KG1 (cell line): Measurements from ENCODE around the gene MYOG.

Experiments
- DNase-seq: peaks from one replicate; lab custom pipeline; 2025; lab: John Stamatoyannopoulos, UW

Gene MYOG

GRCh38 chr1:203090421-203091198 lies 4.8 kb upstream of the MYOG start:
- no peak for DNase-seq

GRCh38 chr1:203089651-203090045 lies 3.8 kb upstream of the MYOG start:
- no peak for DNase-seq

GRCh38 chr1:203089001-203089650 lies 3.3 kb upstream of the MYOG start:
- no peak for DNase-seq

GRCh38 chr1:203088441-203088840 lies 2.6 kb upstream of the MYOG start:
- no peak for DNase-seq

GRCh38 chr1:203086992-203087763 lies 1.4 kb upstream of the MYOG start:
- DNase-seq, result no peak

DNA sequence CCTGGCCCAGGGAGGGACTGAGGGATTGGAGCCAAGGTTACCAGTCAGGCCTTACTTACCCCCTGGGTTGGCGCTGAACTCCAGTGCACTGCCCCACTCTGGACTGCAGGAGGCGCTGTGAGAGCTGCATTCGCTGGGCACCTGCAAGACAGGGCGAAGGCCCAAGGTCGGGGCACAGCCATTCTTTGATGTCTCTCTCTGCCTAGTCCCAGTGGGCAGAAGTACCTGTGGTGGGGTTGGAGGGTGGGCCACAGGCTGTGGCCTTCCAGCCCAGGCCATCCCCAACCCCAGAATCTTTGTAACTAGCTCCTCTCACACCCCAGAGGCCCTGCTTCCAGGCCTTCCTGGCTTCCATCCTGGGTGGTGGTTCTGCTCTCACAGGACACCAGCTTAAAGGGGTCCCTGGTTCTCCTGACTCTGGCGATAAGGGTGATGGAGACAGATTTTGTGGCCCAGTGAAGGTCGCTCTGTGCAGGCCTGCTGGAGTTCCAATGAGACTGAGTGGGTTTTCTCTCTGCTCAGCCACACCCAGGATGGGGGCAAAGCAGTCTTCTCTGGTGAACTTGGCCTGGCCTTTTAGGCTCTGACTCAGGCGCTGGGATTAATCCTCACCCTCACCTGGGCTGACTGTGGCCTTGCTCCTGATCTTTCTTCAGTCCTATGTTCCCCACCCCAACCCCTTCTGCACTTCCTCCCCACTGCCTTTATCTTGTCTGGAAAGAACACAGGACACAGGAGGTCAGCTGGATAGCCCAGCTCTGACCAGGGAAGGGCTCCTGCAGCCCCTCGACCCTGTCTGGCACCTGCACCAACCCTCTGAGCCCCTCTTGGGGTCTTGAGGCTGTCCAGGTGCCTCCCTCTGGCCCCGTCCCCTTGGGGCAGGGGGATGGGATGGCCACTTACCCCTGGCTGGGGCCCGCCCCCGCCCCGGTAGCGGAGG lies 954 bp downstream of the MYOG start:
- no peak for DNase-seq

DNA sequence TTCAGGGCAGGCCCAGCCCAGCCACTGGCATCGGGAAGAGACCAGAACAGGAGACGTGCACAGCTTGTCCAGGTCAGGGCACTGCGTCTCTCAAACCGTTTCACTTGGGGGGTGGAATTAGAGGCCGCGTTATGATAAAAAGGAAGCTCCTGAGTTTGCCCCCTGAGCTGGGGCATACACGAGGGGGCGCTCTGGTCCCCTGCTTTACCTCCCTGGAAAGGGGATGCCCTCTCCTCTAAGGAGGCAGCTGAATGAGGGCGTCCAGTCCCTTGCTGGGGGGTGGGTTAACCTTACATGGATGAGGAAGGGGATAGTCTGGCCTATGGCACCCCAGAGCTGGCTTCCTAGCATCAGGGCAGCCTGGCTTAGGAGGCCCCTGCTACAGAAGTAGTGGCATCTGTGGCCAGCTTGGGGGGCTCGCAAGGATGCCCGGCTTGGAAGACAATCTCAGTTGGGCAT lies 2.3 kb downstream of the MYOG start:
- DNase-seq, result no peak

- no peak for DNase-seq
Observed at GRCh38 chr1:203082571-203083462, 3.0 kb downstream of the MYOG start.

DNA sequence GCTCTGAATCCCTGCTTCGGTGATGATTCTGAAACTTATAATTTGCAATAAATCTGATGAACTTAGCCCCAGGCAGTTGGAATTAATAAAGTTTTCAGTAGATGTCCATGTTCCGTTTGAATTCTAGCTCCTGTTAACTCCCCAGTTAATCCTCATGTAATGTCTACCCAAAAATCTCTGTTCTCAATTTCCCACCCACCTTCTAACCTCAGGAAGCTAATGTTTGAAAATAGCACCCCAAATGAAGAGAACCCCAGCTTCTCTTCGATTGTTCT lies 3.6 kb downstream of the MYOG start:
- DNase-seq, result no peak

GRCh38 chr1:203081465-203082230 lies 4.2 kb downstream of the MYOG start:
- DNase-seq, result no peak

DNA sequence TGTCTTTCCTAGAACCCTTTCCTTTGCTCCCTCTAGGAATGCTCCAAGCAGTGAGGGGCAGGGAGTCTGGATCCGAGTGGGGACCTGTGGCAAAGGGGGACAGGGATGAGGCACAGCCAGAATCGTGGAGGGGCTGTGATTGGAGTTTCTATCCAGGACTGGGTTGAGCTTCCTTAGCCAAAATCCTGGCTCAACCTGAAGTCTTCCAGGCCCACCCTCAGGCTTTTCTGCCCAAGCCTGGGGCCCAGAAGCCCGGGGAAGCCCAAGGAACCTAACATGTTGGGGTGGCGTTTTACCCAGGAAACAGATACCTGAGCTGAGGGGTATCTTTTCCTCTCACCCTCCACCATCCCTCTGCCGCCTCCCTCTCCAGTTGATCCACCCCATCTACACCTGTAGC lies 5.4 kb downstream of the MYOG start:
- DNase-seq, result no peak

DNA sequence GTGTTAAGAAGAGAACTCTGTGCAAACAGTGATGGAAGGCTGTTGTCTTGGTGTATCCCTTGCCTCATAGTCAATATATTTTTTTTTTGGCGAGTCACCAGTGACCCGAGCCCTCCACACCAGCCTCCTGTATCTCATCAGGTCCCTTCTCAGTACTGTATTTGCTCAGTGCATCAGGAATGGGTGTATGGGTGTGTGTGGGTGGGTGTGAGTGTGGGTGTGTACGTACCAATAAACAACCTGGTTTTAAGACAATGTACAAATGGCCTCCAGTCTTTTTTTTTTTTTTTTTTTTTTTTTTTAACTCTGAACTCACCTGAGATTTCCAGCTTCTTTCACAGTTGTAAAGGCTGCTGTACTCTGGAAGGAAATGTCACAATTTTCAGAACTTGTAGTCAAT lies 7.3 kb downstream of the MYOG start:
- no peak for DNase-seq

DNA sequence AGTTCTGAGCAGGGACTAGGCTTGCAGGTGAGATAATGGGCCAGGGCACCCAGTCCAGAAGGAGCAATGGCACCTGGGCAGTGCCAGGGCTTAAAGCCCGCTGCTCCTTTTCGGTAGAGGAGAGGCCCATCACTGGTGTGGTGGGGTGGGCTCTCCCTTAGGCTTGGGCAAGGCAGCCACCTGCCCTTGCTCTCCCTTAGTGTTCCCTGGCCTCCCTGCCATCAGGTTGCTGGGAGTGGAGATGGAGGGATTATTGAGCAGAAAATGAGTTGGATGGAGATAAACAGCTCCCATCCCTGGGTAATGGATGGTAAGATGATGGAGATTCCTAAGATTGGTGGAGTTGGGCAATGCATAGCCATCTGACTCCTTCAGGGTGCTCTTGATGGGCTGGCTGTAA lies 7.9 kb downstream of the MYOG start:
- DNase-seq, result no peak

GRCh38 chr1:203077367-203077766 lies 8.4 kb downstream of the MYOG start:
- no peak for DNase-seq

- peak; percentile 25 for DNase-seq
Observed at GRCh38 chr1:203076031-203076511, 9.7 kb downstream of the MYOG start.

DNA sequence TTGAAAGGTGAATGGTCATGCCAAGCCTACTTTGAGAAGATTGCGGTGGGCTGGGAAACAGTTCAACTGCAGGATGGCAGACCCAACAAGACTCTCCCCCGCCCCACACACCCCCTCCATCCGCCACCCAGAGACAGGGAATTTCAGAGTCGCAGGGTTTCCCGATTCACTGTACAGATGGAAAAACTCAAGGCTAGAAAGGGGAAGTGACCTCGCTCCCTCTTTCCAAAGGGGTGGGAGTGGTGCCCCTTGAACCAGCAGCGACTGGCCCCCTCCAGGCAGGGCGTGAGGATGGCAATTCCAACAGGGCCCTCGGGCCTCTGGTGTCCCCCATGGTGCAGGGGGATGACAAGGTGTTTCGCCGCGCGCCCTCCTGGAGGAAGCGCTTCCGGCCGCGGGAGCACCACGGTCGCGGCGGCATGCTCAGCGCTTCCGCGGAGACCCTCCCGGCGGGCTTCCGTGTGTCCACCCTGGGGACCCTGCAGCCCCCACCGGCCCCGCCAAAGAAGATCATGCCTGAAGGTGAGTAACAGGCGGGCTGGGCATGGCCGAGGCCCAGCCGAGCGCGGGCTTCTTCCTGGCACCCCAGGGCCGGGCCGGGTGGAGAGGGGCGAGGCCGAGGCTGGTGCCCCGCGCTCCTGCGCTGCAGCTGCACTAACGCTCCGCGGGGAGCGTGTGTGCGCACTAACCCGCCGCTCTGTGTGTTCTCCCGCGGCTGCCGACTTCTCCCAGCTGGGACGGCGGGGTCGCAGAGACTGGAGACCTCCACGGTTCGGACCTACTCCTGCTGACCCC lies 10.4 kb downstream of the MYOG start:
- no peak for DNase-seq

DNA sequence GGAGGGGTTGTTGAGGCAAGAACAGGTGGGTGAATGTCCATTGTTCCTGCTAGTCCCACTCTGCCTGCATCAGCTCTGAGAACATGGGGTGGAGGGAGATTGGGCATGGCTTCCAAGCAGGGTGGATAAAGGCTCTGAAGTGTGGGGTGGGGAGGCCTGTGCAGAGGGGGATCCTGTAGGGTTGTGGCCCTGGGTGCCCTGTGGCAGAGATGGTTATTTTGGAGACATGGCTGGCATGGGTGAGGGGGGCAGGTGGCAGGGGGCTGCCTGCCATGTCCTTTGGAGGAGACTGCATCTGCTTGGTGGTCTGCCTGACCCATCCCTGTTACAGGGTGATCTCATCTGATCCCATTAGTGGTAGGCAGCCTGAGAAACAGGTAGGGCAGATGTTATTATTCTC lies 11.2 kb downstream of the MYOG start:
- no peak for DNase-seq

DNA sequence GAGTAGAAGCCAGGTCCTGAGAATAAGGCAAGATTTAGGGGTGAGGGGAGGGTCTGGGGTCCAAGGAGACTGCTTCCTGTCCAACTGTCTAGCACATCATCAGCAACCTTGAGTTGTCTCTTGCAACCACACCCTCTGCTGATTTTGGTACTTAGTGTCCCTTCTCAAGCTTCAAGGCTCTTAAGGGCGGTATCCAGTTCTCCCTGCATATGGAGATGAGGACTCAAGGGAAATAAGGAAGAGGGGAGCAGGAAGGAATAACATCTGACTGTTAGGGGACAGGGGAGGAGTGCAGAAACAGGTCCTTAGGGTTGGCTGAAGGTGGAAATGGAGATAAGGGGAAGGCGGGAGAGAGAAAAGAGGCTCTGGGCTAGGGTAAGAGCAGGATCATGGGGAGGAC lies 12.3 kb downstream of the MYOG start:
- DNase-seq, result no peak

GRCh38 chr1:203072911-203073310 lies 12.9 kb downstream of the MYOG start:
- DNase-seq, result no peak
